ENCODE data around the gene PRKCE. TPM values are rescaled to one million over a fixed set of nuclear protein-coding genes. Genes with fewer than 3 reads are reported as not detected.

PRKCE gene
- total RNA-seq, 1 experiment from 2014 or later = 1.3 TPM

- no peak for TF ChIP-seq CTCF (conservative IDR thresholded peaks at IDR 0.05)
- Histone ChIP-seq H3K56ac (ENCODE audit: insufficient read length, low read depth, low read length) (no peak overlapping the region), H3K4me2 (ENCODE audit: insufficient read depth, insufficient read length, low read length) (no peak overlapping the region), H2BK15ac (ENCODE audit: low read depth, low read length) (no peak overlapping the region), H4K8ac (replicated peaks; ENCODE audit: insufficient read length, low read depth, low read length) (no peak overlapping the region), H3K4me1 (ENCODE audit: insufficient read depth, low read length) (no peaks in the 10 kb centered on the region), H3K18ac (ENCODE audit: insufficient read length, low read depth, low read length) (no peak overlapping the region), H2AFZ (ENCODE audit: low read length) (no peak overlapping the region), H3K23ac (ENCODE audit: insufficient read length, low read depth, low read length) (no peak overlapping the region), H3K4ac (ENCODE audit: low read depth, low read length) (no peak overlapping the region), H4K91ac (ENCODE audit: insufficient read length, low read depth, low read length) (no peak overlapping the region), H3K27ac (ENCODE audit: insufficient read length, low read depth, low read length) (no peak overlapping the region), H3K79me2 (ENCODE audit: insufficient read depth, low read length) (no peaks in the 10 kb centered on the region; the same call in 1 of the 2 replicates), H2AK5ac (ENCODE audit: insufficient read length, low read length) (no peak overlapping the region), H3K79me1 (ENCODE audit: insufficient read depth, low read depth, low read length, poor library complexity, severe bottlenecking) (peaks cover 5% of the 10 kb centered on the region), H4K5ac (ENCODE audit: insufficient read length, low read depth, low read length) (no peak overlapping the region), H3K23me2 (ENCODE audit: insufficient read length, low read depth, low read length, poor library complexity, severe bottlenecking) (no peaks in the 10 kb centered on the region), H4K20me1 (ENCODE audit: control insufficient read depth, insufficient read depth, insufficient read length) (no peaks in the 10 kb centered on the region), H2BK5ac (ENCODE audit: insufficient read length, low read length) (no peak overlapping the region), H3K14ac (ENCODE audit: insufficient read depth, low read length) (no peak overlapping the region), H3K9me3 (ENCODE audit: control insufficient read depth, low read depth, low read length) (no peaks in the 10 kb centered on the region), H2BK20ac (ENCODE audit: low read depth, low read length, poor library complexity, severe bottlenecking) (no peak overlapping the region), H3K27me3 (ENCODE audit: insufficient read depth, low read length) (no peaks in the 10 kb centered on the region), H2BK12ac (ENCODE audit: insufficient read length, low read depth, low read length) (no peak overlapping the region), H2BK120ac (ENCODE audit: low read depth, low read length, poor library complexity, severe bottlenecking) (no peak overlapping the region), H3T11ph (ENCODE audit: low read length) (no peak overlapping the region), H3K9ac (ENCODE audit: extremely low read depth, insufficient read length, low read length) (no peak overlapping the region)
- no peaks in the 10 kb centered on the region for H3K36me3 Mint-ChIP-seq (ENCODE audit: insufficient read depth in 1 of 3, low read depth in 3 of 3)
- H3K9me3 Mint-ChIP-seq = no peaks in the 10 kb centered on the region
- peaks cover 28 to 30% of the 10 kb centered on the region in 2 experiments for H3K4me1 Mint-ChIP-seq
- no CpG with 5 or more reads among the region's 2 CpGs for WGBS (ENCODE audit: extremely low coverage, insufficient read length, low lambda C conversion rate)
- no peak overlapping the region for H3K27ac Mint-ChIP-seq
- no peak overlapping the region for H3K4me3 Mint-ChIP-seq
- no peak for DNase-seq
- H3K27me3 Mint-ChIP-seq (ENCODE audit: low read depth) = no peaks in the 10 kb centered on the region; the same call in 1 of the 2 replicates
These were observed 38.7 kb upstream of the PRKCE start for GRCh38 chr2:45612731-45613130.
